Measurements from ENCODE around the gene TIMM8A. TPM values are rescaled to one million over a fixed set of nuclear protein-coding genes. Genes with fewer than 3 reads are reported as not detected.

Gene TIMM8A
- total and polyA plus RNA-seq, 2 experiments from 2014 or later, result 23.5 to 41.7 TPM

DNA sequence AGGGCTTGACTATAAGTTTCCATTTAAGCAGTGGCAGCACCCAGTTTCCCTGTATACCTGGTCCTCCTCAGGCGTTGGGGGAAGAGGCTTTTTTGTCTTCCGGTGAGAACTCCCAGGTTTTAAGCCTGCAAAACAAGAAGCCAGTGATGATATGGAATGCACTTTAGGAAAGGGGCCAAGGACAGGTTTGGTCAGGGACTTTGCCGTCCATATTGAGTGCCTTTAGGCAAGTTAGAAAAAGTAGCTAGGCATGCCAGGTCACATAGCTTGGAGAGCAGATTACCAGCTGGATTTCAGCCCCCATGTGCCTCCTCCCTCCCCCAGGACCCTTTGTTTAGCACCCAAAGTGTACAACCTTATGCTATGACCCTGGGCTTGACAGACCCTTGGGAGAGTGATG lies 13.6 kb upstream of the TIMM8A start:
- no peaks in the 10 kb centered on the region for H3K27me3 Mint-ChIP-seq (ENCODE audit: insufficient read depth, low read depth, poor library complexity)

More for the DNA sequence above, 13.6 kb upstream of the TIMM8A start:
- ATAC-seq (no peak), DNase-seq (ENCODE audit: low spot score) (no peak)
- peaks cover 2% of the 10 kb centered on the region; the same call in 1 of the 3 replicates for H3K4me1 Mint-ChIP-seq
- H2AFZ ChIP-seq, result no peak overlapping the region
- no peaks in the 10 kb centered on the region for H3K9me3 Mint-ChIP-seq
- H4K20me1 ChIP-seq (replicated peaks; ENCODE audit: insufficient read depth), result no peaks in the 10 kb centered on the region
- H3K27ac ChIP-seq (ENCODE audit: low read depth), result no peak overlapping the region
- H3K4me2 ChIP-seq, result no peak overlapping the region
- H3K4me3 Mint-ChIP-seq, result no peak overlapping the region
- no peaks in the 10 kb centered on the region for H3K27me3 ChIP-seq (ENCODE audit: insufficient read depth)
- H3K27ac Mint-ChIP-seq, result no peak overlapping the region
- H3K36me3 Mint-ChIP-seq (ENCODE audit: low read depth), result no peaks in the 10 kb centered on the region
- H3K9me2 ChIP-seq (ENCODE audit: insufficient read depth), result no peaks in the 10 kb centered on the region
- TF ChIP-seq, protein P1, sequence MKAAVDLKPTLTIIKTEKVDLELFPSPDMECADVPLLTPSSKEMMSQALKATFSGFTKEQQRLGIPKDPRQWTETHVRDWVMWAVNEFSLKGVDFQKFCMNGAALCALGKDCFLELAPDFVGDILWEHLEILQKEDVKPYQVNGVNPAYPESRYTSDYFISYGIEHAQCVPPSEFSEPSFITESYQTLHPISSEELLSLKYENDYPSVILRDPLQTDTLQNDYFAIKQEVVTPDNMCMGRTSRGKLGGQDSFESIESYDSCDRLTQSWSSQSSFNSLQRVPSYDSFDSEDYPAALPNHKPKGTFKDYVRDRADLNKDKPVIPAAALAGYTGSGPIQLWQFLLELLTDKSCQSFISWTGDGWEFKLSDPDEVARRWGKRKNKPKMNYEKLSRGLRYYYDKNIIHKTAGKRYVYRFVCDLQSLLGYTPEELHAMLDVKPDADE (IDR thresholded peaks at IDR 0.05), result no peak
- TF ChIP-seq POLR2AphosphoS5 (IDR thresholded peaks at IDR 0.05; ENCODE audit: low read depth) (no peak), ZNF331 (CRISPR knock-in tag; IDR thresholded peaks at IDR 0.05; ENCODE audit: low read depth) (no peak), NANOG (IDR thresholded peaks at IDR 0.05; ENCODE audit: borderline replicate concordance) (no peak), EZH2phosphoT487 (IDR thresholded peaks at IDR 0.05; ENCODE audit: unreplicated experiment) (no peak), CTCF (conservative IDR thresholded peaks at IDR 0.05; ENCODE audit: low read depth in 2 of 2) (no peak), JUNB (IDR thresholded peaks at IDR 0.05; ENCODE audit: unreplicated experiment) (no peak), STAT1 (IDR thresholded peaks at IDR 0.05; ENCODE audit: unreplicated experiment) (no peak), REST (IDR thresholded peaks at IDR 0.05; ENCODE audit: unreplicated experiment) (no peak), EZH2 (IDR thresholded peaks at IDR 0.05; ENCODE audit: low read depth, unreplicated experiment) (no peak), CREB1 (CRISPR knock-in tag; IDR thresholded peaks at IDR 0.05; ENCODE audit: low read depth) (no peak), ZNF114 (CRISPR knock-in tag; IDR thresholded peaks at IDR 0.05) (no peak)
- TF ChIP-seq, protein P2, sequence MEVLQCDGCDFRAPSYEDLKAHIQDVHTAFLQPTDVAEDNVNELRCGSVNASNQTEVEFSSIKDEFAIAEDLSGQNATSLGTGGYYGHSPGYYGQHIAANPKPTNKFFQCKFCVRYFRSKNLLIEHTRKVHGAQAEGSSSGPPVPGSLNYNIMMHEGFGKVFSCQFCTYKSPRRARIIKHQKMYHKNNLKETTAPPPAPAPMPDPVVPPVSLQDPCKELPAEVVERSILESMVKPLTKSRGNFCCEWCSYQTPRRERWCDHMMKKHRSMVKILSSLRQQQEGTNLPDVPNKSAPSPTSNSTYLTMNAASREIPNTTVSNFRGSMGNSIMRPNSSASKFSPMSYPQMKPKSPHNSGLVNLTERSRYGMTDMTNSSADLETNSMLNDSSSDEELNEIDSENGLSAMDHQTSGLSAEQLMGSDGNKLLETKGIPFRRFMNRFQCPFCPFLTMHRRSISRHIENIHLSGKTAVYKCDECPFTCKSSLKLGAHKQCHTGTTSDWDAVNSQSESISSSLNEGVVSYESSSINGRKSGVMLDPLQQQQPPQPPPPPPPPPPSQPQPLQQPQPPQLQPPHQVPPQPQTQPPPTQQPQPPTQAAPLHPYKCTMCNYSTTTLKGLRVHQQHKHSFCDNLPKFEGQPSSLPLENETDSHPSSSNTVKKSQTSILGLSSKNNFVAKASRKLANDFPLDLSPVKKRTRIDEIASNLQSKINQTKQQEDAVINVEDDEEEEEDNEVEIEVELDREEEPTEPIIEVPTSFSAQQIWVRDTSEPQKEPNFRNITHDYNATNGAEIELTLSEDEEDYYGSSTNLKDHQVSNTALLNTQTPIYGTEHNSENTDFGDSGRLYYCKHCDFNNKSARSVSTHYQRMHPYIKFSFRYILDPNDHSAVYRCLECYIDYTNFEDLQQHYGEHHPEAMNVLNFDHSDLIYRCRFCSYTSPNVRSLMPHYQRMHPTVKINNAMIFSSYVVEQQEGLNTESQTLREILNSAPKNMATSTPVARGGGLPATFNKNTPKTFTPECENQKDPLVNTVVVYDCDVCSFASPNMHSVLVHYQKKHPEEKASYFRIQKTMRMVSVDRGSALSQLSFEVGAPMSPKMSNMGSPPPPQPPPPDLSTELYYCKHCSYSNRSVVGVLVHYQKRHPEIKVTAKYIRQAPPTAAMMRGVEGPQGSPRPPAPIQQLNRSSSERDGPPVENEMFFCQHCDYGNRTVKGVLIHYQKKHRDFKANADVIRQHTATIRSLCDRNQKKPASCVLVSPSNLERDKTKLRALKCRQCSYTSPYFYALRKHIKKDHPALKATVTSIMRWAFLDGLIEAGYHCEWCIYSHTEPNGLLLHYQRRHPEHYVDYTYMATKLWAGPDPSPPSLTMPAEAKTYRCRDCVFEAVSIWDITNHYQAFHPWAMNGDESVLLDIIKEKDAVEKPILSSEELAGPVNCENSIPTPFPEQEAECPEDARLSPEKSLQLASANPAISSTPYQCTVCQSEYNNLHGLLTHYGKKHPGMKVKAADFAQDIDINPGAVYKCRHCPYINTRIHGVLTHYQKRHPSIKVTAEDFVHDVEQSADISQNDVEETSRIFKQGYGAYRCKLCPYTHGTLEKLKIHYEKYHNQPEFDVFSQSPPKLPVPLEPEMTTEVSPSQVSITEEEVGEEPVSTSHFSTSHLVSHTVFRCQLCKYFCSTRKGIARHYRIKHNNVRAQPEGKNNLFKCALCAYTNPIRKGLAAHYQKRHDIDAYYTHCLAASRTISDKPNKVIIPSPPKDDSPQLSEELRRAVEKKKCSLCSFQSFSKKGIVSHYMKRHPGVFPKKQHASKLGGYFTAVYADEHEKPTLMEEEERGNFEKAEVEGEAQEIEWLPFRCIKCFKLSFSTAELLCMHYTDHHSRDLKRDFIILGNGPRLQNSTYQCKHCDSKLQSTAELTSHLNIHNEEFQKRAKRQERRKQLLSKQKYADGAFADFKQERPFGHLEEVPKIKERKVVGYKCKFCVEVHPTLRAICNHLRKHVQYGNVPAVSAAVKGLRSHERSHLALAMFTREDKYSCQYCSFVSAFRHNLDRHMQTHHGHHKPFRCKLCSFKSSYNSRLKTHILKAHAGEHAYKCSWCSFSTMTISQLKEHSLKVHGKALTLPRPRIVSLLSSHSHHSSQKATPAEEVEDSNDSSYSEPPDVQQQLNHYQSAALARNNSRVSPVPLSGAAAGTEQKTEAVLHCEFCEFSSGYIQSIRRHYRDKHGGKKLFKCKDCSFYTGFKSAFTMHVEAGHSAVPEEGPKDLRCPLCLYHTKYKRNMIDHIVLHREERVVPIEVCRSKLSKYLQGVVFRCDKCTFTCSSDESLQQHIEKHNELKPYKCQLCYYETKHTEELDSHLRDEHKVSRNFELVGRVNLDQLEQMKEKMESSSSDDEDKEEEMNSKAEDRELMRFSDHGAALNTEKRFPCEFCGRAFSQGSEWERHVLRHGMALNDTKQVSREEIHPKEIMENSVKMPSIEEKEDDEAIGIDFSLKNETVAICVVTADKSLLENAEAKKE (CRISPR knock-in tag; IDR thresholded peaks at IDR 0.05), result no peak
- H3K79me2 ChIP-seq (replicated peaks; ENCODE audit: insufficient read depth), result no peaks in the 10 kb centered on the region
- no peaks in the 10 kb centered on the region for H3K36me3 ChIP-seq (ENCODE audit: insufficient read depth)
- H3F3A ChIP-seq (replicated peaks; ENCODE audit: low read depth), result no peaks in the 10 kb centered on the region
- no peak overlapping the region for H3K4me3 ChIP-seq
- H3K4me1 ChIP-seq (ENCODE audit: insufficient read depth), result no peaks in the 10 kb centered on the region

All from GM23338 (cell line).